SH-SY5Y (cell line): ENCODE measurements around the gene RASL10A.

Source experiments
- GATA2 ChIP-seq: IDR thresholded peaks from 2 replicates; pipeline ENCODE4 v1.6.1; 2011; ENCODE audit warnings: mild to moderate bottlenecking, low read depth, low read length
- GATA3 ChIP-seq: IDR thresholded peaks from 2 replicates; pipeline ENCODE4 v1.6.1; 2011; ENCODE audit warnings: low read depth, mild to moderate bottlenecking, low read length, moderate library complexity

DNA sequence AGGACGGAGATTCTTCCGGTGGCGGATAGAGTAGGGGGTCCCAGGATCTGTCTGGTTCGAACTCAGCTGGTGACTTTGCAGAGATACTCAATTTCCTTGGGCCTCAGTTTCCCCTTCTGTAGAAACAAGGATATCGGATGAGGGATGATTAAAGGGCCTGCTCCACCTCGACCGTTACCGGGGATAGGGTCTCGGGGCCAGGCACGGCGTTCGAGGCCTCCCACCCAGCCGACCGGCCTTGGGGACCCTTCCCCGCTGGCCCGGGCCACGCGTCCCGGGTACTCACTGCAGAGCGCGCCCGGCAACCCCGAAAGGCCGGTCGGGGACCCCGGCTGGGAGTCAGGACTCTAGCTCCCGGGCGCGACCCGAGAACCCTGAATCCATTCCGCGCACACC, 48.0 kb downstream of the RASL10A start:
- TF ChIP-seq GATA2 (no peak), GATA3 (no peak)
